ENCODE data around the gene SUPT5H. TPM values are rescaled to one million over a fixed set of nuclear protein-coding genes. Genes with fewer than 3 reads are reported as not detected.

Gene SUPT5H
- total and polyA plus RNA-seq, 10 of the 15 experiments (the other 5 are each of a cell fraction or from before 2014, with no cell fraction given): 27.2 to 194 (median 83.6) TPM

DNA sequence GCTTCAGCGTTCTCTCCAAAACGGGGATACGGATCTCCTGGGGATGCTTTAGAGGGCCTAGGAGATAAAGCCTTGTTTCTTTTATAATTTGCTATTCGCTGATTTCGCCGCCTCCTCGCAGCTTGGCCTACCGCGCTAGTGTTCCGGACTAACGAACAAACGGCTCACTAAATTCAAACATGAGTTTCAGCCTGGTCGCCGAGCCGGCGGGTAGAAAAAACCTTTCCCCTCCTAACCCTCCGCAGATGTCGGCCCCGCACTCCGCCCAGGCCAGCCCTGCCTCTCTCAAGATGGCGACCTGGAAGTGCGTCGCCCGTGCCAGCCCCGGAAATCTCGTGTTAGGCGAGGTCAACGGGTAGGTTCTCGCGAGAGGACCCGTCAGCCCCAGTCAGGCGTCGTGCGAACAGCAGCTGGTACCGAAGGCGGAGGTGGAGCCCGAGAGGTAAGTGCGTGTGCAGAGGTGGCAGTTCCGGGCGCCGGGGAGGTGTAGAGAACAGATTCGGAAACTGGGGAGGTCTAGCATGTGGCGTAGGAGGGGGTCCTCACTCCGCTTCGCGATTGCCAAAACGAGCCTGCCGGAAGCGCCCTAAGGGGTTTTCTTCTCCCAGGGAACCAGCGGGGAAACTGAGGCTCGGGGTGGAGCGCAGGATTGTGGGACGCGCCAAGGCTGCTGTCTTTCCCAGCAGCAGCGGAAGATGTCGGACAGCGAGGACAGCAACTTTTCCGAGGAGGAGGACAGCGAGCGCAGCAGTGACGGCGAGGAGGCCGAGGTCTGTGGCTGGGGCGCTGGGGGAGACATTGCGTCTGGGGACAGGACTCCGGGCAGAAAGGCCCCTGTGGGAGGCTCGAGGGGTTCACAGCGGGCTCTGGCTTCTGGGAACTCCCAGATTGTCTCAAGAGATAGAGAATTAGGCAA, at the start of gene SUPT5H (continued):
- TF ChIP-seq, protein P1, sequence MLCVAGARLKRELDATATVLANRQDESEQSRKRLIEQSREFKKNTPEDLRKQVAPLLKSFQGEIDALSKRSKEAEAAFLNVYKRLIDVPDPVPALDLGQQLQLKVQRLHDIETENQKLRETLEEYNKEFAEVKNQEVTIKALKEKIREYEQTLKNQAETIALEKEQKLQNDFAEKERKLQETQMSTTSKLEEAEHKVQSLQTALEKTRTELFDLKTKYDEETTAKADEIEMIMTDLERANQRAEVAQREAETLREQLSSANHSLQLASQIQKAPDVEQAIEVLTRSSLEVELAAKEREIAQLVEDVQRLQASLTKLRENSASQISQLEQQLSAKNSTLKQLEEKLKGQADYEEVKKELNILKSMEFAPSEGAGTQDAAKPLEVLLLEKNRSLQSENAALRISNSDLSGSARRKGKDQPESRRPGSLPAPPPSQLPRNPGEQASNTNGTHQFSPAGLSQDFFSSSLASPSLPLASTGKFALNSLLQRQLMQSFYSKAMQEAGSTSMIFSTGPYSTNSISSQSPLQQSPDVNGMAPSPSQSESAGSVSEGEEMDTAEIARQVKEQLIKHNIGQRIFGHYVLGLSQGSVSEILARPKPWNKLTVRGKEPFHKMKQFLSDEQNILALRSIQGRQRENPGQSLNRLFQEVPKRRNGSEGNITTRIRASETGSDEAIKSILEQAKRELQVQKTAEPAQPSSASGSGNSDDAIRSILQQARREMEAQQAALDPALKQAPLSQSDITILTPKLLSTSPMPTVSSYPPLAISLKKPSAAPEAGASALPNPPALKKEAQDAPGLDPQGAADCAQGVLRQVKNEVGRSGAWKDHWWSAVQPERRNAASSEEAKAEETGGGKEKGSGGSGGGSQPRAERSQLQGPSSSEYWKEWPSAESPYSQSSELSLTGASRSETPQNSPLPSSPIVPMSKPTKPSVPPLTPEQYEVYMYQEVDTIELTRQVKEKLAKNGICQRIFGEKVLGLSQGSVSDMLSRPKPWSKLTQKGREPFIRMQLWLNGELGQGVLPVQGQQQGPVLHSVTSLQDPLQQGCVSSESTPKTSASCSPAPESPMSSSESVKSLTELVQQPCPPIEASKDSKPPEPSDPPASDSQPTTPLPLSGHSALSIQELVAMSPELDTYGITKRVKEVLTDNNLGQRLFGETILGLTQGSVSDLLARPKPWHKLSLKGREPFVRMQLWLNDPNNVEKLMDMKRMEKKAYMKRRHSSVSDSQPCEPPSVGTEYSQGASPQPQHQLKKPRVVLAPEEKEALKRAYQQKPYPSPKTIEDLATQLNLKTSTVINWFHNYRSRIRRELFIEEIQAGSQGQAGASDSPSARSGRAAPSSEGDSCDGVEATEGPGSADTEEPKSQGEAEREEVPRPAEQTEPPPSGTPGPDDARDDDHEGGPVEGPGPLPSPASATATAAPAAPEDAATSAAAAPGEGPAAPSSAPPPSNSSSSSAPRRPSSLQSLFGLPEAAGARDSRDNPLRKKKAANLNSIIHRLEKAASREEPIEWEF (IDR thresholded peaks at IDR 0.05; ENCODE audit: insufficient replicate concordance, low read depth, low read length): no peak
- TF ChIP-seq BACH1 (IDR thresholded peaks at IDR 0.05; ENCODE audit: borderline replicate concordance): peak; percentile 56; the same call in 1 of the 2 replicates
- TF ChIP-seq SMAD5 (IDR thresholded peaks at IDR 0.05; ENCODE audit: low read depth): peak; percentile 79
- no peak for TF ChIP-seq SREBF2 (IDR thresholded peaks at IDR 0.05; ENCODE audit: low read length)
- TF ChIP-seq JUND (IDR thresholded peaks at IDR 0.05; ENCODE audit: low read depth, low read length): no peak
- peak; percentile 17 for TF ChIP-seq RELA (IDR thresholded peaks at IDR 0.05; ENCODE audit: borderline replicate concordance, partially characterized antibody)
- TF ChIP-seq, protein P2, sequence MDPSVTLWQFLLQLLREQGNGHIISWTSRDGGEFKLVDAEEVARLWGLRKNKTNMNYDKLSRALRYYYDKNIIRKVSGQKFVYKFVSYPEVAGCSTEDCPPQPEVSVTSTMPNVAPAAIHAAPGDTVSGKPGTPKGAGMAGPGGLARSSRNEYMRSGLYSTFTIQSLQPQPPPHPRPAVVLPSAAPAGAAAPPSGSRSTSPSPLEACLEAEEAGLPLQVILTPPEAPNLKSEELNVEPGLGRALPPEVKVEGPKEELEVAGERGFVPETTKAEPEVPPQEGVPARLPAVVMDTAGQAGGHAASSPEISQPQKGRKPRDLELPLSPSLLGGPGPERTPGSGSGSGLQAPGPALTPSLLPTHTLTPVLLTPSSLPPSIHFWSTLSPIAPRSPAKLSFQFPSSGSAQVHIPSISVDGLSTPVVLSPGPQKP (IDR thresholded peaks at IDR 0.05; ENCODE audit: low read depth, low read length): peak; percentile 77
- TF ChIP-seq NBN (IDR thresholded peaks at IDR 0.05): peak; percentile 89
- no peak for TF ChIP-seq KDM1A (IDR thresholded peaks at IDR 0.05; ENCODE audit: borderline replicate concordance)
- no peak; the same call in 1 of the 2 replicates for TF ChIP-seq ZBED1 (IDR thresholded peaks at IDR 0.05; ENCODE audit: borderline replicate concordance)
- TF ChIP-seq YY1 (IDR thresholded peaks at IDR 0.05; ENCODE audit: low read depth, low read length): peak; percentile 99
- TF ChIP-seq, protein P3, sequence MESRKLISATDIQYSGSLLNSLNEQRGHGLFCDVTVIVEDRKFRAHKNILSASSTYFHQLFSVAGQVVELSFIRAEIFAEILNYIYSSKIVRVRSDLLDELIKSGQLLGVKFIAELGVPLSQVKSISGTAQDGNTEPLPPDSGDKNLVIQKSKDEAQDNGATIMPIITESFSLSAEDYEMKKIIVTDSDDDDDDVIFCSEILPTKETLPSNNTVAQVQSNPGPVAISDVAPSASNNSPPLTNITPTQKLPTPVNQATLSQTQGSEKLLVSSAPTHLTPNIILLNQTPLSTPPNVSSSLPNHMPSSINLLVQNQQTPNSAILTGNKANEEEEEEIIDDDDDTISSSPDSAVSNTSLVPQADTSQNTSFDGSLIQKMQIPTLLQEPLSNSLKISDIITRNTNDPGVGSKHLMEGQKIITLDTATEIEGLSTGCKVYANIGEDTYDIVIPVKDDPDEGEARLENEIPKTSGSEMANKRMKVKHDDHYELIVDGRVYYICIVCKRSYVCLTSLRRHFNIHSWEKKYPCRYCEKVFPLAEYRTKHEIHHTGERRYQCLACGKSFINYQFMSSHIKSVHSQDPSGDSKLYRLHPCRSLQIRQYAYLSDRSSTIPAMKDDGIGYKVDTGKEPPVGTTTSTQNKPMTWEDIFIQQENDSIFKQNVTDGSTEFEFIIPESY (IDR thresholded peaks at IDR 0.05): no peak
- no peak for TF ChIP-seq KLF5 (IDR thresholded peaks at IDR 0.05; ENCODE audit: partially characterized antibody)
- TF ChIP-seq, protein P4, sequence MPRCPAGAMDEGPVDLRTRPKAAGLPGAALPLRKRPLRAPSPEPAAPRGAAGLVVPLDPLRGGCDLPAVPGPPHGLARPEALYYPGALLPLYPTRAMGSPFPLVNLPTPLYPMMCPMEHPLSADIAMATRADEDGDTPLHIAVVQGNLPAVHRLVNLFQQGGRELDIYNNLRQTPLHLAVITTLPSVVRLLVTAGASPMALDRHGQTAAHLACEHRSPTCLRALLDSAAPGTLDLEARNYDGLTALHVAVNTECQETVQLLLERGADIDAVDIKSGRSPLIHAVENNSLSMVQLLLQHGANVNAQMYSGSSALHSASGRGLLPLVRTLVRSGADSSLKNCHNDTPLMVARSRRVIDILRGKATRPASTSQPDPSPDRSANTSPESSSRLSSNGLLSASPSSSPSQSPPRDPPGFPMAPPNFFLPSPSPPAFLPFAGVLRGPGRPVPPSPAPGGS (IDR thresholded peaks at IDR 0.05; ENCODE audit: borderline replicate concordance, insufficient read depth, low read depth, low read length, poor library complexity, severe bottlenecking): no peak
- TF ChIP-seq CHD2 (IDR thresholded peaks at IDR 0.05; ENCODE audit: borderline replicate concordance, low read depth, low read length): peak; percentile 100
- TF ChIP-seq CHD4 (IDR thresholded peaks at IDR 0.05): no peak
- peak; percentile 39; the same call in 1 of the 2 replicates for TF ChIP-seq MTA2 (IDR thresholded peaks at IDR 0.05; ENCODE audit: low read depth)
- peak; percentile 95 for TF ChIP-seq MXI1 (IDR thresholded peaks at IDR 0.05; ENCODE audit: low read depth, low read length)
- TF ChIP-seq, protein P5, sequence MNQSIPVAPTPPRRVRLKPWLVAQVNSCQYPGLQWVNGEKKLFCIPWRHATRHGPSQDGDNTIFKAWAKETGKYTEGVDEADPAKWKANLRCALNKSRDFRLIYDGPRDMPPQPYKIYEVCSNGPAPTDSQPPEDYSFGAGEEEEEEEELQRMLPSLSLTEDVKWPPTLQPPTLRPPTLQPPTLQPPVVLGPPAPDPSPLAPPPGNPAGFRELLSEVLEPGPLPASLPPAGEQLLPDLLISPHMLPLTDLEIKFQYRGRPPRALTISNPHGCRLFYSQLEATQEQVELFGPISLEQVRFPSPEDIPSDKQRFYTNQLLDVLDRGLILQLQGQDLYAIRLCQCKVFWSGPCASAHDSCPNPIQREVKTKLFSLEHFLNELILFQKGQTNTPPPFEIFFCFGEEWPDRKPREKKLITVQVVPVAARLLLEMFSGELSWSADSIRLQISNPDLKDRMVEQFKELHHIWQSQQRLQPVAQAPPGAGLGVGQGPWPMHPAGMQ (IDR thresholded peaks at IDR 0.05; ENCODE audit: borderline replicate concordance): peak; percentile 93

Measured in GM12878 (cell line).